MCF 10A (cell line): ENCODE data around the gene CGB8. TPM values are rescaled to one million over a fixed set of nuclear protein-coding genes. Genes with fewer than 3 reads are reported as not detected.

Experiments used
- BruUV-seq: library from RNA; stranded (reverse); fragments of 400-500 nt; replicated peaks from 2 replicates; lab custom pipeline; 2021; lab: Mats Ljungman, UMichigan
- CTCF ChIA-PET: fragments of 300-600 bp; sonication (Branson Sonifier 250); formaldehyde crosslinking; extraction: SDS; loops from one replicate; lab custom pipeline; 2021; ENCODE audit warnings: antibody characterized with exemption, inconsistent platforms; lab: Yijun Ruan, JAX
- POLR2A ChIA-PET: fragments of 300-600, 350-650 bp; sonication (Branson Sonifier 250); formaldehyde crosslinking; extraction: SDS; loops from one replicate; lab custom pipeline; 2020; ENCODE audit warnings: antibody characterized with exemption, inconsistent platforms; lab: Yijun Ruan, JAX
- DNase-seq: peaks from one replicate; pipeline ENCODE4 v3.0.0-alpha.2; 2018; ENCODE audit not compliant: unreplicated experiment
- H3K27ac Mint-ChIP-seq: one replicate; pipeline ENCODE4 v1.8.0; 2022; ENCODE audit warnings: mild to moderate bottlenecking, low read depth, mixed read lengths; ENCODE audit not compliant: unreplicated experiment
- H3K27me3 Mint-ChIP-seq: one replicate; pipeline ENCODE4 v1.8.0; 2022; ENCODE audit warnings: mixed read lengths; ENCODE audit not compliant: insufficient read depth, unreplicated experiment
- H3K36me3 Mint-ChIP-seq: one replicate; pipeline ENCODE4 v1.8.0; 2022; ENCODE audit warnings: mild to moderate bottlenecking, moderate library complexity, mixed read lengths; ENCODE audit not compliant: insufficient read depth, unreplicated experiment
- H3K4me1 Mint-ChIP-seq: one replicate; pipeline ENCODE4 v1.8.0; 2022; ENCODE audit warnings: mixed read lengths; ENCODE audit not compliant: insufficient read depth, unreplicated experiment
- H3K4me3 Mint-ChIP-seq: one replicate; pipeline ENCODE4 v1.8.0; 2022; ENCODE audit warnings: mild to moderate bottlenecking, moderate library complexity, mixed read lengths; ENCODE audit not compliant: unreplicated experiment
- H3K9me3 Mint-ChIP-seq: one replicate; pipeline ENCODE4 v1.8.0; 2022; ENCODE audit warnings: mixed read lengths; ENCODE audit not compliant: unreplicated experiment
- CTCF ChIP-seq: fragments of 200-600 bp; IDR thresholded peaks from one replicate; pipeline ENCODE4 v1.8.0; 2022; ENCODE audit warnings: antibody characterized with exemption, mild to moderate bottlenecking; ENCODE audit not compliant: unreplicated experiment
- intact Hi-C: fragments of 100-400 bp; cut with micrococcal nuclease; formaldehyde crosslinking; loops from 2 replicates; pipeline ENCODE4 v1.14.1; 2022
- total RNA-seq: library from RNA; stranded (reverse); gene quantifications from 2 replicates; pipeline ENCODE4 v1.2.3, GENCODE V29; 2022

Gene CGB8
- total RNA-seq, 1 experiment from 2014 or later: 1.3 TPM

- H3K4me1 Mint-ChIP-seq: peaks cover 8% of the 10 kb centered on the region
- TF ChIP-seq CTCF: no peak
- DNase-seq: no peak
Observed at GRCh38 chr19:49065905-49066512, 17.1 kb upstream of the CGB8 start.

GRCh38 chr19:49064768-49065611 is 16.1 kb upstream of the CGB8 start, which contains the start of gene NTF4:
Gene NTF4, minus strand, starts transcription at chr19:49064818. Its CDS starts 2,821 bp downstream, at chr19:49061997.
- DNase-seq: peak; percentile 55
- CTCF ChIA-PET: interaction anchor here (0.6 to 1.6 kb wide), 4 partner anchors 9 to 90 kb away, joined by 3 to 8 read pairs (median 6); no protein-coding TSS in a partner anchor
- intact Hi-C loops: no loop called here
- Mint-ChIP-seq H3K27ac (peak within 1 kb of the TSS; percentile 79), H3K9me3 (no peaks in the 10 kb centered on the region), H3K36me3 (peaks cover 11% of the 10 kb centered on the region), H3K4me1 (peaks cover 8% of the 10 kb centered on the region), H3K4me3 (peak within 1 kb of the TSS; percentile 79), H3K27me3 (peaks cover 24% of the 10 kb centered on the region)
- no peak for TF ChIP-seq CTCF
- BruUV-seq: no TSS peak
- POLR2A ChIA-PET: interaction anchor here (0.5 to 1.8 kb wide), 5 partner anchors 45 to 257 kb away, joined by 3 to 8 read pairs (median 4); partner anchors contain the start of genes GYS1 and RUVBL2

More at GRCh38 chr19:49065905-49066512, 17.1 kb upstream of the CGB8 start:
- POLR2A ChIA-PET: interaction anchor here (1.8 kb wide), 1 partner anchor 73 kb away, joined by 8 read pairs; the partner anchor contains the start of genes GYS1 and RUVBL2
- CTCF ChIA-PET: interaction anchor here (1.2 to 1.6 kb wide), 2 partner anchors 10 to 67 kb away, joined by 6 to 8 read pairs; no protein-coding TSS in a partner anchor
- peaks cover 11% of the 10 kb centered on the region for H3K36me3 Mint-ChIP-seq
- no peaks in the 10 kb centered on the region for H3K9me3 Mint-ChIP-seq
- H3K27me3 Mint-ChIP-seq: peaks cover 24% of the 10 kb centered on the region
- no TSS peak for BruUV-seq
- no peak overlapping the region for H3K4me3 Mint-ChIP-seq
- intact Hi-C loops: no loop called here
- H3K27ac Mint-ChIP-seq: no peak overlapping the region

GRCh38 chr19:49064029-49064629 is 15.2 kb upstream of the CGB8 start:
- peak overlapping the region; percentile 79 for H3K4me3 Mint-ChIP-seq
- BruUV-seq: no TSS peak
- peak overlapping the region; percentile 79 for H3K27ac Mint-ChIP-seq
- ChIA-PET CTCF (interaction anchor here (0.6 to 1.6 kb wide), 3 partner anchors 50 to 99 kb away, joined by 3 to 8 read pairs (median 3); no protein-coding TSS in a partner anchor), POLR2A (interaction anchor here (0.5 to 1.8 kb wide), 6 partner anchors 22 to 190 kb away, joined by 3 to 8 read pairs (median 4); partner anchors contain the start of genes GYS1 and RUVBL2)
- intact Hi-C loops: no loop called here
- no peak for TF ChIP-seq CTCF
- peaks cover 8% of the 10 kb centered on the region for H3K4me1 Mint-ChIP-seq
- H3K36me3 Mint-ChIP-seq: peaks cover 11% of the 10 kb centered on the region
- no peaks in the 10 kb centered on the region for H3K9me3 Mint-ChIP-seq
- H3K27me3 Mint-ChIP-seq: peaks cover 24% of the 10 kb centered on the region
- peak; percentile 50 for DNase-seq
